ENCODE results near the gene TM2D3. TPM values are rescaled to one million over a fixed set of nuclear protein-coding genes. Genes with fewer than 3 reads are reported as not detected.

Gene TM2D3
- total RNA-seq, 4 donors from 2014 or later = 46.3 to 57.8 (median 49.7) TPM

GRCh38 chr15:101669744-101670143 lies 17.6 kb upstream of the TM2D3 start:
- H3K4me3 ChIP-seq = no peak overlapping the region
- H3K27me3 ChIP-seq = no peaks in the 10 kb centered on the region
- no peaks in the 10 kb centered on the region for H3K4me1 ChIP-seq
- TF ChIP-seq EP300 (IDR thresholded peaks at IDR 0.05) (no peak), POLR2AphosphoS5 (IDR thresholded peaks at IDR 0.05) (no peak), CTCF (IDR thresholded peaks at IDR 0.05) (no peak), POLR2A (IDR thresholded peaks at IDR 0.05) (no peak)
- H3K36me3 ChIP-seq = peaks cover 53% of the 10 kb centered on the region
- DNase-seq (ENCODE audit: low spot score in 2 of 2) = no peak
- H3K9me3 ChIP-seq = no peaks in the 10 kb centered on the region
- 93% methylated on average over 3 of the region's 3 CpGs for WGBS
- H3K27ac ChIP-seq = no peak overlapping the region

GRCh38 chr15:101667881-101668280 lies 15.7 kb upstream of the TM2D3 start:
- no peak overlapping the region for H3K4me3 ChIP-seq
- TF ChIP-seq CTCF (IDR thresholded peaks at IDR 0.05) (no peak), EP300 (IDR thresholded peaks at IDR 0.05) (no peak), POLR2A (IDR thresholded peaks at IDR 0.05) (no peak), POLR2AphosphoS5 (IDR thresholded peaks at IDR 0.05) (no peak)
- H3K27me3 ChIP-seq = no peaks in the 10 kb centered on the region
- H3K27ac ChIP-seq = no peak overlapping the region
- no peaks in the 10 kb centered on the region for H3K4me1 ChIP-seq
- peaks cover 35% of the 10 kb centered on the region for H3K36me3 ChIP-seq
- no peak for DNase-seq (ENCODE audit: low spot score in 2 of 2)
- no peaks in the 10 kb centered on the region for H3K9me3 ChIP-seq
- 89% methylated on average over 1 of the region's 1 CpG for WGBS

GRCh38 chr15:101664303-101664913 lies 12.2 kb upstream of the TM2D3 start:
- no peak for DNase-seq (ENCODE audit: low spot score in 2 of 2)
- H3K27me3 ChIP-seq = no peaks in the 10 kb centered on the region
- whole genome bisulfite sequencing = 76% methylated on average over 9 of the region's 9 CpGs
- no peaks in the 10 kb centered on the region for H3K4me1 ChIP-seq
- H3K4me3 ChIP-seq = no peak overlapping the region
- H3K27ac ChIP-seq = no peak overlapping the region
- H3K36me3 ChIP-seq = peaks cover 25% of the 10 kb centered on the region
- H3K9me3 ChIP-seq = no peaks in the 10 kb centered on the region
- TF ChIP-seq POLR2AphosphoS5 (IDR thresholded peaks at IDR 0.05) = no peak
- no peak for TF ChIP-seq EP300 (IDR thresholded peaks at IDR 0.05)
- TF ChIP-seq POLR2A (IDR thresholded peaks at IDR 0.05) = no peak
- no peak for TF ChIP-seq CTCF (IDR thresholded peaks at IDR 0.05)

- no peaks in the 10 kb centered on the region for H3K27me3 ChIP-seq
- H3K27ac ChIP-seq = no peak overlapping the region
- H3K9me3 ChIP-seq = no peaks in the 10 kb centered on the region
- 100% methylated on average over 1 of the region's 1 CpG for WGBS
- no peak overlapping the region for H3K4me3 ChIP-seq
- no peak for TF ChIP-seq CTCF (IDR thresholded peaks at IDR 0.05)
- TF ChIP-seq EP300 (IDR thresholded peaks at IDR 0.05) = no peak
- no peak for TF ChIP-seq POLR2A (IDR thresholded peaks at IDR 0.05)
- TF ChIP-seq POLR2AphosphoS5 (IDR thresholded peaks at IDR 0.05) = no peak
- H3K4me1 ChIP-seq = no peaks in the 10 kb centered on the region
- H3K36me3 ChIP-seq = peaks cover 21% of the 10 kb centered on the region
- DNase-seq (ENCODE audit: low spot score in 2 of 2) = no peak
Measured at GRCh38 chr15:101662203-101662602, 10.0 kb upstream of the TM2D3 start.

- Histone ChIP-seq H3K36me3 (peaks cover 33% of the 10 kb centered on the region), H3K27ac (no peak overlapping the region), H3K4me3 (no peak overlapping the region), H3K4me1 (no peaks in the 10 kb centered on the region), H3K27me3 (no peaks in the 10 kb centered on the region), H3K9me3 (no peaks in the 10 kb centered on the region)
- 97% methylated on average over 2 of the region's 2 CpGs for WGBS
- no peak for DNase-seq (ENCODE audit: low spot score in 2 of 2)
- TF ChIP-seq POLR2AphosphoS5 (IDR thresholded peaks at IDR 0.05) (no peak), POLR2A (IDR thresholded peaks at IDR 0.05) (no peak), CTCF (IDR thresholded peaks at IDR 0.05) (no peak), EP300 (IDR thresholded peaks at IDR 0.05) (no peak)
Measured at GRCh38 chr15:101660005-101660404, 7.8 kb upstream of the TM2D3 start.
